GM23248 (cell line): ENCODE results near the gene YDJC. TPM values are rescaled to one million over a fixed set of nuclear protein-coding genes. Genes with fewer than 3 reads are reported as not detected.
"Not testable (repeated sequence)": the region's sequence is repeated elsewhere in the genome, so short reads cannot be mapped to it uniquely, and the experiment has no call there.

Experiments used
- DNase-seq: peaks from one replicate; pipeline ENCODE4 v3.0.0-alpha.2; 2015
- H2AFZ ChIP-seq: fragments of 200-600 bp; sonication (generic); 2 replicates; pipeline ENCODE4 v1.6.1; 2016; ENCODE audit warnings: antibody characterized with exemption
- H3F3A ChIP-seq: fragments of 200-600 bp; sonication (generic); 2 replicates; pipeline ENCODE4 v1.6.1; 2016; ENCODE audit warnings: mild to moderate bottlenecking, antibody characterized with exemption, mixed run types; ENCODE audit not compliant: insufficient read depth
- H3K27ac ChIP-seq: fragments of 200-600 bp; sonication (generic); 2 replicates; pipeline ENCODE4 v1.5.1; 2016; ENCODE audit warnings: mild to moderate bottlenecking
- H3K27me3 ChIP-seq: fragments of 200-600 bp; sonication (generic); replicated peaks from 2 replicates; pipeline ENCODE4 v1.6.1; 2016; ENCODE audit warnings: mild to moderate bottlenecking; ENCODE audit not compliant: insufficient read depth
- H3K36me3 ChIP-seq: fragments of 200-600 bp; sonication (generic); 2 replicates; pipeline ENCODE4 v1.6.1; 2016; ENCODE audit warnings: low read depth, mild to moderate bottlenecking
- H3K4me1 ChIP-seq: fragments of 200-600 bp; sonication (generic); 2 replicates; pipeline ENCODE4 v1.6.1; 2016; ENCODE audit warnings: mild to moderate bottlenecking; ENCODE audit not compliant: insufficient read depth
- H3K4me2 ChIP-seq: fragments of 200-600 bp; sonication (generic); one replicate; pipeline ENCODE4 v1.6.1; 2016; ENCODE audit warnings: mild to moderate bottlenecking; ENCODE audit not compliant: unreplicated experiment
- H3K4me3 ChIP-seq: fragments of 200-600 bp; sonication (generic); 2 replicates; pipeline ENCODE4 v1.5.1; 2016; ENCODE audit warnings: mild to moderate bottlenecking
- H3K79me2 ChIP-seq: fragments of 200-600 bp; sonication (generic); 2 replicates; pipeline ENCODE4 v1.6.1; 2016; ENCODE audit warnings: mild to moderate bottlenecking; ENCODE audit not compliant: insufficient read depth
- H3K9ac ChIP-seq: fragments of 200-600 bp; sonication (generic); 2 replicates; pipeline ENCODE4 v1.6.1; 2016; ENCODE audit warnings: mild to moderate bottlenecking
- H3K9me2 ChIP-seq: fragments of 200-600 bp; sonication (generic); 2 replicates; pipeline ENCODE4 v1.6.1; 2016; ENCODE audit warnings: mixed run types, mild to moderate bottlenecking, moderate library complexity; ENCODE audit not compliant: insufficient read depth
- H3K9me3 ChIP-seq: fragments of 200-600 bp; sonication (generic); one replicate; pipeline ENCODE4 v1.6.1; 2017; ENCODE audit warnings: low read depth
- H4K20me1 ChIP-seq: fragments of 200-600 bp; sonication (generic); 2 replicates; pipeline ENCODE4 v1.6.0; 2016; ENCODE audit not compliant: insufficient read depth
- EZH2 ChIP-seq: fragments of 200-600 bp; sonication (generic); IDR thresholded peaks from 2 replicates; pipeline ENCODE4 v1.6.1; 2018; ENCODE audit warnings: antibody characterized with exemption, mild to moderate bottlenecking; ENCODE audit not compliant: insufficient read depth, poor library complexity, severe bottlenecking
- EZH2phosphoT487 ChIP-seq: fragments of 200-600 bp; sonication (generic); IDR thresholded peaks from 2 replicates; pipeline ENCODE4 v1.6.1; 2018; ENCODE audit warnings: antibody characterized with exemption, moderate library complexity, mild to moderate bottlenecking, low read depth; ENCODE audit not compliant: insufficient read depth
- WGBS, 2 experiments: methylation state at CpG; one replicate each; pipeline ENCODE4 v1.1.6; 2015 to 2017; ENCODE audit warnings: low lambda C conversion rate in 2 of 2, low coverage in 1 of 2; ENCODE audit errors: missing lambda C conversion rate in 2 of 2; 5-methylcytosine and 5-hydroxymethylcytosine counted together
- in situ Hi-C: fragments of 300-500 bp; cut with MboI; formaldehyde crosslinking; loops from 2 replicates; pipeline ENCODE4 v1.15.0; 2020
- polyA plus RNA-seq: library from polyadenylated mRNA; unstranded; fragments of >200 nt; fragmentation: Nextera tagmentation; extraction: Ambion mirVana; gene quantifications from 2 replicates; pipeline ENCODE4 v1.2.1, GENCODE V29; 2016
- total RNA-seq: library from RNA; depleted of rRNA; stranded (reverse); fragments of >200 nt; shearing (Covaris generic); gene quantifications from 2 replicates; pipeline ENCODE4 v1.2.3, GENCODE V29; 2014

Gene YDJC
- total and polyA plus RNA-seq, 2 experiments from 2014 or later, result 20.0 to 31.5 TPM

DNA sequence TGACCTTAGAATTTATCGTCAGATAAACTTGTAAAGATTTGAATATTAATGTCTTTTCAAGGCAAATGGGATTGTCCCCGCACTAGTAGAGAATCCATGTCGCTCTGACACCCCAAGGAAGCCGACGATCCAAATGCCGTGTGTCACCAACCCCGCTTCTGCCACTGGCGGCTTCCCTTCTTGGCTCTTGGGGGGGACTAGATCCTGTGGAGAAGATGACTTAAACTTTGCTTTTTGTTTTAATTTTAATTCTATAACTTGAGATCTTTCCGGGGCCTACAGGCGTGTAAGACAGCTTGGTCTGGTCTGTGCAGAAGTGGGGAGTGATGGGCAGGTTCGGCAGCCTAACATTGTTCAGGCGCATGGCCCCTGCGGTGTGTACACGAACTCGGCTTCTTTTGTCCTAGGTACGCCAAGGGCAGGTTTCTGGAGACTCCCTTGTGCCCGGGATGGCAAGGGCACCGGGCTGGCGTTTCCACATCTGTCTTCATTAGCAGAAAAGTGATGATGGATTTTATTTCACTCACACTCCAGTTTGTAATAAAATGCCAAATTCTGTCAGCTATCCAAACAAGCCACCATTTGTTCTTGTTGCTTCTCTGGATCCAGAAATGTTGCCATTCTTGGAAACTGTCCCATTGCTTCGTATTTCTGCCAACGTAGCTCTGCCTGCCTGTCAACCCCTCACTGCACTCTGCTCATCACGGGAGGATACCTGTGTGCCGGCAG lies 6.7 kb downstream of the YDJC start:
- DNase-seq, result no peak
- H3K79me2 ChIP-seq, result peaks cover 96% of the 10 kb centered on the region
- in situ Hi-C loops, result no loop called here
- no peak overlapping the region for H3K4me3 ChIP-seq
- 86 to 87% methylated on average over 23 of the region's 23 CpGs for WGBS, 2 experiments
- no peaks in the 10 kb centered on the region for H3K9me2 ChIP-seq
- H3F3A ChIP-seq, result peaks cover 26% of the 10 kb centered on the region
- no peak overlapping the region for H2AFZ ChIP-seq
- H4K20me1 ChIP-seq, result peaks cover 5% of the 10 kb centered on the region; the same call in 1 of the 2 replicates
- H3K27me3 ChIP-seq, result no peaks in the 10 kb centered on the region
- H3K4me1 ChIP-seq, result peaks cover 5% of the 10 kb centered on the region; the same call in 1 of the 2 replicates
- TF ChIP-seq EZH2 (no peak), EZH2phosphoT487 (no peak)
- peaks cover 3% of the 10 kb centered on the region; the same call in 1 of the 2 replicates for H3K36me3 ChIP-seq
- no peak overlapping the region for H3K9ac ChIP-seq
- H3K9me3 ChIP-seq, result no peaks in the 10 kb centered on the region
- no peak overlapping the region for H3K27ac ChIP-seq
- H3K4me2 ChIP-seq, result no peak overlapping the region

DNA sequence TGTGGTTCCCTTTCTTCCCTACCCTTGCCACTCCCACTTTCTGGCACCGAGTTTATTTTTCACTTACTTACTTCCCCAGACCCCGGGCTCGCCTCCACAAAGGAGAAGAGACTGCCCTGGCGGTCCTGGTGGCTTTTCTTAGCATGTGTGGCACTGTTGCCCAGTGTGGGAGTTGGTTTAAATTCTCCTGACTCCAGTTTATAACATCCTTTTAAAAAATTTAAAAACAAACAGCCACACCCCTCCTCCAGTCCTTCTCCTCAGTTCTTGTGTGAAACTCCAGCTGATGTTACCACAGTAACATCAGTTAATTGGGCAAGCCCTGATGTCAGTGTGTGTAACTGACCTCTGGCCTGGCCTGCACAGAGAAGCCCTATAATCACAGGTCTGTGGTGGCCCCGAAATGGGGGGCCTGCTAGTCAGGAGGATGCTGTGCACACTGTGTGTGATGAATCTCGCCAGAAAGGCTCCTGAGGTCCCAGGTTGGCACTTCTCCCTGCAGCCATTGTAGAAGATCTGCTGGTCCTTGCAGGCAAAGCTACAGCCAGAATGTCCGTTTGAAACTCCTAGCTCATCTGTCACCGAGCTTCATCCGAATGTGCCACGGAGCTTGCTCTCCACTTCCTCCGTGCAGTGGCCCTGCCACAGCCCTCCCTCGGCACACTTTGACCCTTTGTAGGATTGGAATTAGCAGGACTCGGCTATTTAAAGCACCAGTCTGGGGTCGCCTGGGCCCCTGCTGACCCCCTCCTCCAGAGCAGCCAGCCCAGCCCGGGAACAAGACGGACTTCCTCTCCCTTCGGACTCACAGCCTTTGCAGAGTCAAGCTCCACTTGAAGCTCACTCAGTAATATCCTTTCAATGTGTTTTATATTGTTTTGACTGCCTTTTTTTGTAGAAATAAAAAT lies 7.6 kb downstream of the YDJC start:
- no peak for TF ChIP-seq EZH2
- TF ChIP-seq EZH2phosphoT487, result no peak
- peaks cover 3% of the 10 kb centered on the region; the same call in 1 of the 2 replicates for H3K36me3 ChIP-seq
- WGBS, 2 experiments, result 66 to 67% methylated on average over 17 of the region's 17 CpGs
- no peaks in the 10 kb centered on the region for H3K27me3 ChIP-seq
- H3K79me2 ChIP-seq, result peaks cover 96% of the 10 kb centered on the region
- in situ Hi-C loops, result no loop called here
- H3K9me2 ChIP-seq, result no peaks in the 10 kb centered on the region
- peaks cover 5% of the 10 kb centered on the region; the same call in 1 of the 2 replicates for H3K4me1 ChIP-seq
- H3K4me2 ChIP-seq, result no peak overlapping the region
- DNase-seq, result peak; percentile 40
- H3K27ac ChIP-seq, result peak overlapping the region; percentile 45
- no peak overlapping the region for H2AFZ ChIP-seq
- peak overlapping the region; percentile 17; the same call in 1 of the 2 replicates for H3K9ac ChIP-seq
- peaks cover 23% of the 10 kb centered on the region for H3F3A ChIP-seq
- no peak overlapping the region for H3K4me3 ChIP-seq
- H3K9me3 ChIP-seq, result no peaks in the 10 kb centered on the region
- peaks cover 8% of the 10 kb centered on the region; the same call in 1 of the 2 replicates for H4K20me1 ChIP-seq

DNA sequence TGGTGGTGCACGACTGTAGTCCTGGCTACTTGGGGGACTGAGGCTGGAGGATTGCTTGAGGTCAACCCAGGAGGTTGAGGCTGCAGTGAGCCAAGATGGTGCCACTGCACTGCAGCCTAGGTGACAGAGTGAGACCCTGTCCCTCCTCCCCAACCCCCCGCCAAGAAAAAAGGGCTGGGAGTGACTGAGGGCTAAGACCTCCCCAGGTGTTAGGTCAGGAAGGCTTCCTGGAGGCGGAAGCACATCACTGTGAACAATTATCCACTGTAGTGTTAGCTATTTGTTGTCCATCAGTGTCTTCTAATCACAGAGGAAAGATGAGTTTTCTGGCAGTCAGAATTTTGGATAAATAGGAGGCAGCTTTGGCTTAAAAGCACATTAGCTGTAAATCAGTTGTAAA lies 8.8 kb downstream of the YDJC start:
- Histone ChIP-seq H4K20me1 (peaks cover 8% of the 10 kb centered on the region; the same call in 1 of the 2 replicates), H3K36me3 (peaks cover 3% of the 10 kb centered on the region; the same call in 1 of the 2 replicates), H3K9me3 (no peaks in the 10 kb centered on the region)

DNA sequence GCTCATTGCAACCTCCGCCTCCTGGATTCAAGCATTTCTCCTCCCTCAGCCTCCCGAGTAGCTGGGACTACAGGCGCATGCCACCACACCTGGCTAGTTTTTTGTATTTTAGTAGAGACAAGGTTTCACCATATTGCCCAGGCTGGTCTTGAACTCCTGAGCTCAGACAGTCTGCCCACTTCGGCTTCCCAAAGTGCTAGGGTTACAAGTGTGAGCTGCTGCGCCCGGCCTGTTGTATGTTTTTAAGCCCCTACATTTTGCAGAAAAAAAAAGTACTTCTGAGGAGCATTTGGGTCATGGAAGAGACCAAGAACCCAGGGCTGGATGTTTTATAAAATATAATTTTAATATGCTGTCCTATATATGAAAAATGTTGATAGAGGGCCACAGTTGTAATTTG lies 12.5 kb downstream of the YDJC start:
- H3K9me3 ChIP-seq, DNase-seq, H3K4me2 ChIP-seq, H2AFZ ChIP-seq, H3F3A ChIP-seq, H3K4me1 ChIP-seq, H3K4me3 ChIP-seq, H3K27me3 ChIP-seq, H3K27ac ChIP-seq, H3K9ac ChIP-seq, H3K9me2 ChIP-seq, in situ Hi-C loops, H3K36me3 ChIP-seq: not testable (repeated sequence)
- 96% methylated on average over 6 of the region's 6 CpGs for WGBS, 2 experiments
- H3K79me2 ChIP-seq, result peaks cover 95% of the 10 kb centered on the region
- H4K20me1 ChIP-seq, result peaks cover 16% of the 10 kb centered on the region

More for the DNA sequence above, 8.8 kb downstream of the YDJC start:
- Histone ChIP-seq H3K9ac (no peak overlapping the region), H3K27me3 (no peaks in the 10 kb centered on the region), H2AFZ (no peak overlapping the region), H3K27ac (no peak overlapping the region), H3K4me3 (no peak overlapping the region), H3K79me2 (peaks cover 96% of the 10 kb centered on the region), H3F3A (peaks cover 23% of the 10 kb centered on the region), H3K9me2 (no peaks in the 10 kb centered on the region), H3K4me1 (peaks cover 5% of the 10 kb centered on the region; the same call in 1 of the 2 replicates), H3K4me2 (no peak overlapping the region)
- WGBS, 2 experiments, result 95 to 98% methylated on average over 3 of the region's 3 CpGs
- in situ Hi-C loops, result no loop called here
- DNase-seq, result no peak
- no peak for TF ChIP-seq EZH2
- TF ChIP-seq EZH2phosphoT487, result no peak
